DMS79 treated with DMSO at 0.1 percent for 48 hours (cell line): ENCODE results near the gene MYNN.

ENCODE experiments used
- DNase-seq: peaks from one replicate; lab custom pipeline; 2025; lab: John Stamatoyannopoulos, UW

Gene MYNN

DNA sequence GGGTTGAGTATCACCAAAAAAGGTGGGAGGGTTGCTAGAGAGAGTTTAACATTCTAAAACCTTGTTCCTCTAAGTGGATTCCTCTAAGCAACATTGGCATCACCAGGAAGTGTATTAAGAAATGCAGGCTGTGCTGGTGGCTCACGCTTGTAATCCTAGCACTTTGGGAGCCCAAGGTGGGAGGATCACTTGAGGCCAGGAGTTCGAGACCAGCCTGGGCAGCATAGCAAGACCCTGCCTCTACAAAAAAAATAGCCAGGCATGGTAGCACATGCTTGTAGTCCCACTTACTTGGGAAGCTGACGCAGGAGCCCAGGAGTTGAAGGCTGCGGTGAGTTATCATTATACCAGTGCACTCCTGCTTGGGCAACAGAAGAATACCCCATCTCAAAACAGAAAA, 4.6 kb downstream of the MYNN start:
- no peak for DNase-seq

DNA sequence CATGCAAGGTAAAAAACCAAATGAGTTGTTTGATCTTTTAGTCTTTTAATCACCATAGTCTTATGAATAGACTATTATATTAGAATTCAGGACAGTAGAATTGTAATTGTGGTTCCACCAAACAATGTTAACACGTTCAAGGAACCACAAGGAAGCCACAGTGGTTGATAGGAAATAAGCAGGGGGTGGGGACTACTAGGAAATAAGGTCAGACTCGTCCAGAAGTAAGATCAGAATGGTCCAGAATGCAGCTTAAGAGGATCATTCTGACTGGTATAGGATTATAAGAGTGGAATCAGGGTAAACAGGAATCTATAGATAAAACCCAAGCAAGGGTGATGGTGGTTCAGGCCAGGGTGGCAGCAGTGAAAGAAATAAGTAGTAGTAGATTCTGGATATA, 7.5 kb downstream of the MYNN start:
- no peak for DNase-seq

DNA sequence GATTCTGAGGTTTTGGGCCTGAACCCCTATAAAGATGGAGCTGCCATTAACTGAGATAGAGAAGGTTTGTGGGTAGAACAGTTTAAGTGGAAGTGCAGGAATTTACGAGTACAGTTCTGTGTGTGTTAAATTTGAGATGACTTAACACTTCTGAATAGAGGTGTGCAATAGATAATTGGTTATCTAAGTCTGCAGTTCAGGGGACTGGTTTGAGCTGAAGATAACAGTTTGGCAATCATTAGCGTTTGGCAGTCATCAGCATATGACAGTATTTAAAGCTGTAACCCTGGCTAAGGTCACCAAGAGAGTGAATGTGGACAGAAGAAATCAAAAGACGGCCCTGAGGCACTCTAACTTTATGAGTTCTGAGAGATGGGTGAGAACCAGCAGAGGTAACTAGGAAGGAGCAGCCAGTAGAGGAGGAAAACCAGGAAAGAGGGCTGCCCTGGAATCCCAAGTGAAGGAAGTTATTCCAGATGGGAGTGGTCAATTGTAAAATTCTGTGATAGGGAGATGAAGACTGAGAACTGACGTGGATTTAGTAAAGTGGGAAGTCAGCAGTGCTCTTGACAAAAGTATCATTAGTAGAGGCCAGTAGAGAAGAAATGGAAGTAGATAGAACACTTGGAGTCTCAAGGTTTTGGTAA, 8.1 kb downstream of the MYNN start:
- DNase-seq: no peak

DNA sequence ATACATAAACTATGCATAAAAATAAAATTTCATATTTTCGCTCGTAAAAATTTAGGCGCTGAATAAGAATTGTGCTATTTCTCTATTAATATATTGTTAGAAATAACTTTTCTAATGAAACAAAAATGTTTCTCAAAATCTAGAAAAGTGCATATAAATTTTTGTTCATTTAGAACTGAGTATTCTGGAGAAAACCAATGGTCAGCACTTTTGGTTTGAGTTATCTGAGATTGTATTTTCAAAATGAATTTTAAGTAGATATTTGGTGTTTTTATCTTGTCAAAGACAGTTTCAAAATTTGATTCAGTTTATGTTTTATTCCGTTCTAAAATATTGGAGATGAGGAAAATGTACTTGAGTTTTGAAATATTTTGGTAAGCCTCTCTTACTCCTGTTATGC, 13.9 kb downstream of the MYNN start:
- no peak for DNase-seq

DNA sequence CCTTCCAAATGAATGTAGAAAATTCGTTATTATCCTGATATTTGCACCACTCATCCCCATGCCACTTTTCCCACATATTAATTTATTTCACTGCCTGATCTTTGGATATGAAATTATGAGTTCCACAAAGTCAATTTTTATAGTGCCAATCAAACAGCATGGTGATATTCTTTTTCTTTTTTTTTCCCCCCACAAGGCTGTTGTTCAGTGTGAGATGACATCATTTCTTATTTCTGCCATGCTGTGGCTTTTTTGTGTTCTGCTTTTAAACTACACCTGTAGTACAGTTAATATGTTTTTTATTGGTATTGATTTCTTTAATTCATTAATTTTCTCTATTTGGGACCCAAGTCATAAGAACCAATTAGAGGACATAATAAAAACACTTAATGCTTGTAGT, 14.6 kb downstream of the MYNN start:
- DNase-seq: no peak

DNA sequence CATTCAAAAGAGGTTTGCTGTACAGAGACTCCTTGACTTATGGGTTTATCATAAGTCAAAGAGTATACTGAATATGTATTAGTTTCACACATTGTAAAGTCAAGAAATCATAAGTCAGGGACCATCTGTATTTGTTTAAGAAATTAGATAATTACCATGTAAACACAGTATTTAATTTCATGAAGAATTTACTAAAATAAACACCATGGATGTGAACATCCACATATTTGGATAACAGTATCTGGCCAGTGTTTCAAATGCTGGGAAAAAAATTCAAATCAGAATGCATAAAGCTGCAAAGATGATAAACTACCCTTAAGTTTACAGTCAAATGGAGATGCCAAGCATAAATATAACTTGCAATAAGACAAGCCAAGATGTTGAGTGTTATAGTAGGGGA, 17.0 kb downstream of the MYNN start:
- DNase-seq: no peak

DNA sequence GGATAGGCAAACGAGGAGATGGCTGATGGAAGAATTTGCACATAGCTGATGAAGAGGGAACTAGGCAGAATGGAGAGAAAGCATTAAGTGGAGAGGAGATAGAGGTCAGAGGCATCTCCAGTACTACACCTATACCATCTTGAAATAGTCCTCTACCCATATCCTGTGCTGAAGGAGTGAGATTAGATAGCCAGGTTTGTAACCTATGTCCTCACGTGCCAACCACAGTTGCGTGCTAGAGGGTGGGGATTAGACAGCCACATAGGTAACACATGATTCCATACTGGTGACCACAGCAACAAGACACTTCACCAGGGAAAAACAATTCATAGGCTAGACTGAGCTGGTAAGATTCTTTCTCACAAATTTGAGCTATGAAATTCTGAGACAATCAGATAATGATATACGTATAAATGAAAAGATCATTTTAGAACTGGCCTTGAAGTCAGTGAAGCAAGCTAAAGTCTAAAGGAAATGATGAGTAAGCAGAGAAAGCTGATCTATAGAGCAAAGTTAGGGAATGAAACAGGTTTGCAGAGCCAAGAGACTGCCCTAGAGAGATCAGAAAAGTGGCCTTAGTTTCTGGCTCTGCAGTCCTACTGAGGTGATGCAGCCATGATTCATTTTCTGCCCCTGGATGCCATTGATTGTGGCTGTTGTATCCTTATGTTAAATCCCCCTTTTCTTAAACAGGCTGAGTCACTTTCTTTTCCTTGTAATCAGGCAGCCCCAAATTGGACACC, 17.7 kb downstream of the MYNN start:
- DNase-seq: no peak

DNA sequence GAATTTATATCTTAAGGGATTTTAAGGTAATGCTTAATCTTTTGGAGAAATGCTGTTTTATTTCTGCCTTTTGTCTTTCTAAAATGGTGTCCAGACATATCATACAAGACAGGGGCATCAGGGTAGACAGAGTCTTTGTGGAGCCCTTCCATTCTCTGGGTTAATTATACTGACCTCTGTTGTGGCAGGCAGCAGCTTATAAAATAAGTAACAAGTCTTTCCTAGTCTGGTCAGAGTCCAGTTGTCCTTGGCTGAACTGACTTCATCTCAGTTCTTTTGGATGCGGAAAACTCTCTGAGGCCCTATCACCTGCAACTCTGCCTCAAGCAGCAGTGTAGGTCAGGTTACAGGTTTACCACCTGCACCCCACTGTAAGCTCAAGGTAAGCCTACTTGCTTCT, 19.2 kb downstream of the MYNN start:
- no peak for DNase-seq

DNA sequence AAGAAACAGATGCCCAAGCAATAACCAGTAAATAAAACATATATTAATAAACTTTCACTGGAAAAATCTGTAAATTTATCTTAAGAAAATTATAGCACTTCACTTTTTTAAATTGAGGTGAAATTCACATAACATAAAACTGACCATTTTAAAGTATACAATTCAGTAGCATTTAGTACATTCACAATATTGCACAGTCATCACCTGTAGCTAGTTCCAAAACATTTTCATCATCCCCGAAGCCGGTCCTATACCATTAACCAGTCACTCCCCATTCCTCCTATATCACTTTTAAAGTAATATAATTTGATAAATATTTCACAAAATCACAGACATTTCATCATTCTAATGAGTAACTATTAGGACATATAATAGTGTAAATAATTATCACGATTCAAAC, 31.5 kb downstream of the MYNN start:
- no peak for DNase-seq

DNA sequence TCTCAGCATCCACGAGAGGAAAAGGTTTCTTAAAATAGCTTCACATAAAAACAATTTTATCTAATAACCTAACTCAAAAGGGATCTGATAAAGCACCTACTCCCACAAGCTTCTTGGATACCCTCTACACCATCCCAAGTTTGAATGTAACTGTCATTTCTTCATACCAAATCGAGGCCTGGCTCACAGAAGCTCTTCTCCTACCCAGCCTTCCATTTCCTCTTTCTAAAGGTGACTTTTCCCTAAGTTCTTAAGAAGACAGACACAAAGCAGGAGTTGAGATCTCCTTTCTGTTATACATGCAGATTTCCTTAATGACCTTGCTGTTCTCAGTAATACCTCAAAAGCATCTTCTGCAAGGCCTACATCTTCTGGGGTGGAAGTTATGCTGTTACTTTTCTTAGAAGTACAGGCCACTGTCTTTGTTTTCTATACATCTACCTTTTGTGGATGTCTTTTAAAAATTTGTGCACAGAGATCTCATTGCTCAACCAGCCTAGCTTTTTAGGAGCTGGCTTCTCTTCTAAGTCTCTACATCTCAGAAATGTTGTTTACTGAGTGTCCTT, 36.1 kb downstream of the MYNN start:
- no peak for DNase-seq

DNA sequence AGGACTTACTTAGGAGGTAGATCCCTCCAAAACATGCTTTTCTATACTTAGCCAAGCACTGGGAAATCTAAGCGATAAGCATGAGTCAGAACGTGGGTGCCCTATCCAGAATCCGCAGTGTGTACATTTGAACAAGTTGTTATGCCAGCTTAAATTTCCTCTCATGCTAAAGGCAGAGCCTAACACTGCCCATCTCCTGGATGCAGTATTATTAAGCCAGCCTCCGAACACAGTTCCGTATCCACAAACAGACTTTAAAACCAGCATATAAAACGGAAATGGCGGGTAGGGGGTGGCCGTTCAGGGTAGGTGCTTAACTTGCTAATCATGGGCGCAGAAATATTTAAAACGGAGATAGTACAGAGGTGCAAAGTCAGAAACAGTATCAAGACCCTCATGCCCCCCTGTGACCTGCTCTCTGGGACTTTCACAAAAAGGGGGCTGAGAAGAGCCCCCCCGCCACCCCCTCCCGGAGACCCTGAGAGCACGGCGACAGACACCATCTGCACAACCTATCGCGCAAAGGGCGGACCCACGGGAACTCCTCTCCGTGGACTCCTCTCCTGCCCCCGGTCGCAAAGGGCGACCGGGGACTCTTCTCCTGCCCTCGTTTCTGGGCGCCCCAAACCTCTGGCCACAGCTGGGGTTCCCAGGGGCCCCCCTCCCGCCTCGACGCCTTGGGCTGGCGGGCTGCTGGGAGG, 38.6 kb downstream of the MYNN start:
- DNase-seq: peak; percentile 86

DNA sequence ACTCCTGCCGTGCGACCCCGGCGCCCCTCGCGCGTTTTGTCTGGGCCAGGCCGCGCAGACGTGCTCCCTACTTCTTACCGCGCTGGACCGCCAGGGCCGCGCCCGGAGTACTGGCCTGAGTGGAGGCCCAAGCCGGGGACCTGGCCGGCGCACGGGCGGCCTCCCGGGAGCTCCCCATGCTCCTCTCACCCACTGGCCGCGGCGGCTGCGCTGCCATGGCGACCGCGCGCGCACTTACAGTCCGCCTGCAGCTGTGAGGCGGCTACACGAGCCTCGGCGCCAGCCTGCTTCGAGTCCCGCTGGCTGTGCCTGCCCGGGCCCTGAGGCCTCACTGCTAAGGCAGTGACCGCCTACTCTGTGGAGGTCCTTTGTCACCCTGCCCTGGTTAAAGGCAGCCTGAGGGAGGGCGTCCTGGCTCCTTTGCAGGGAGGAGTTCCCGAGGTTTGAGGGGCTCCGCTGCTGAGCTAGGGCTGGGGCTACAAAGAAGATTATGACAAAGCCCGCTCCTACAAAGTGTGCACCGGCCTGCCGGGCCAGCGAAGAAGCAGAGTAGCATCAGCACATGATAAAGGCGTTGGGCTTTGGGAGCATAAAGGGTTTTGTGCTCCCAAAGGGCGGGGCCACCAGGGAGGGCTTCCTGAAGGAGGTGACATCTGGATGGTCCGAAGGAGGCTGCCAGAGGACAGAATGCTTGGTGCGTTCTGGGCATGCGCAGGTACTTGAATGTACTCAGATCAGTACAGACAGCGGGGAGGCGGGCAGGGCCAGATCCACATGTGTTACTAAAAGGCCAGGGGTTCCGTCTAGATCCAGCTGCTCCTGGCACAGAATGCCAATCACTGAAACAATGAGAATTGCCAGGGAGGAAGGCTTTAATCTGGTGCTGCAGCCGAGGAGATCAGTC, 39.4 kb downstream of the MYNN start, which contains the start of the genes LRRC34 and LRRIQ4:
TSS of gene LRRC34 (minus strand) at position 573 of the 904 bp plus-strand sequence. CDS start at position 217, 356 bp downstream.
TSS of gene LRRIQ4 (plus strand) at position 539 of the 904 bp plus-strand sequence. CDS start 9,052 bp downstream, outside the sequence.
- DNase-seq: peak; percentile 91

DNA sequence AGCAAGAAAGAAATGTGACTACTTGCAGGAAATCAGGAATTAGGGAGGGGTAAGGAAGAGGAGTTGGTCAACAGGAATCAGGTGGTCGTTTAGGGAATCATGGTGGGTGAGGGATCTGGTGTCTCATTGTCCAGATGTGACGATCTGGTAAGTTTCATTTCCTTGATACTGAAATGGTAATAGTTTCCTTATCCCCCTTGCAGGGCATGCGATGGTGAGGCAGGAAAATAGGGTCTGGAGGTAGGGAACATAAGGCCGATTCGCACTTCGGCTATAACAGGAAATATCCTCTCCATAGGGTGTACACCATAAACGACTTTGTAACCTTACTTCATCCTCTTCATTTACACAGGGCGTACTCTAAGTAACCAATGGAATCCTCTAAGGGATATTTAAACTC, 40.1 kb downstream of the MYNN start:
- DNase-seq: no peak

DNA sequence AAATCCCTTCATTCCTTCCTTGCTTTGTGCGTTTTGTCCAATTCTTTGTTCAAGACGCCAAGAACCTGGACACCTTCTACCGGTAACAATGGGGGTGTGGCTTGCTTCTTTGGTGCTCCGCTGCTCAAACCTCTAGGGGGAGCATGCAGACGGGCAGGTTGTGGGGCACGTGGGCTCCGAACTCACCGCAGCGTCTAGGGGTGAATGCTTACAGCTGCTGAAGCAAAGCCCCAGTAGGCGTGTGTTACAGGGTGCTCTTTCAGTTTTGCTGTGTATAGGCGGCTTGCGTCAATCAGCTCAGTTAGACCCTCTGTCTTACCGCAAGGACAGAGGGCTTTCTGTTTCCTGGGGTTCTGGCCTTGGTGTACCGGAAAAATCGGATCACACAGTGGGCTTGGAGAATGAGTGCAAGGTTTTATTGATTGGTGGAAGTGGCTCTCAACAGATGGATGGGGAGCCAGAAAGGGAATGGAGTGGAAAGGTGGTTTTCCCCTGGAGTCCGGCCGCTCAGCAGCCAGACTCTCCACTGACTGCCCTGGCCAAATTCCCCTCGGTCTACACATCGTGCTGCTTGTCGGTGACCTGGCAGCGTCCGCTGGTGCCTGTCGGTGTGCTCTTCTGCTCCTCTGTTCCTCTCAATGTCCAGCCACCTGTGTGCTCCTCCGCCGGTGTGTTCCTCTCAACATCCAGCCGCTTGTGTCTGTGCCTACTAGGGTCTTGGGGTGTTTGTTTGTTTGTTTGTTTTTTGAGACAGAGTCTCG, 40.7 kb downstream of the MYNN start:
- DNase-seq: peak; percentile 84

DNA sequence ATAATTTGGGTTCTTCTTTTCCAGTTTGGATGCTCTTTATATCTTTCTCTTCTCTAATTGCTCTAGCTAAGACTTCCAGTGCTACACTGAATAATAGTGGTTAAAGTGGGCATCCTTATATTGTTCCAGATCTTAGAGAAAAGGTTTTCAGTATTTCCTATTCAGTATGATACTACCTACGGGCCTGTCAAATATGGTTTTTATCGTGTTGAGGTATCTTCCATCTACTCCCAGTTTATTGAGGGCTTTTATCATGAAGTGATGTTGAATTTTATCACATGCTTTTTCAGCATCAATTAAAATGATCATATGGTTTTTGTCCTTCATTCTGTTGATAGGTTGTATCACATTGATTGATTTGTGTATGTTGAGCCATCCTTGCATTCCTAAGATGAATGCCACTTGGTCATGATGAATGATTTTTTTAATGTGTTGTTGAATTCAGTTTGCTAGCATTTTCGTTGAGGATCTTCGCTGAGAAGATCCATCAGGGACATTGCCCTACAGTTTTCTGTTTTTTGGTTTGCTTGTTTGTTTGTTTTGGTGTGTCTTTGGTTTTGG, 42.5 kb downstream of the MYNN start:
- no peak for DNase-seq

DNA sequence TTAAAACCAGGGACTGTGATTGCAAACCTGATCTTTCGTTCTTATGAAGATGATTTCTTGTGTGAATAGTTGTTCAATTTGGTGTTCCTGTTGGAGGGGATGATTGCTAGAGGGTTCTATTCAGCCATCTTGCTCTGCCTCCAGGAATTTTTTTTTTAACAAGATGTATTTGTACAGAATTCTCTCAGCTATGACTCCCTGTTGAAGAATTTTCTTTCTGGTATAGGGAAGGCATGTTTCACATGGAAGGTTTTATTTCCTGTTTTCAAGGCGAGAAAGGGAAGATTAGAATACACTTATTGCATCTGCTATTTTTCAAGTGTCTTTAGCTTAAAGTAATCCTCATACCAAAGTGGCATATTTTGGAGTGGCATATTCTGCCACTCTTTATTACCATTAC, 45.1 kb downstream of the MYNN start:
- DNase-seq: no peak

DNA sequence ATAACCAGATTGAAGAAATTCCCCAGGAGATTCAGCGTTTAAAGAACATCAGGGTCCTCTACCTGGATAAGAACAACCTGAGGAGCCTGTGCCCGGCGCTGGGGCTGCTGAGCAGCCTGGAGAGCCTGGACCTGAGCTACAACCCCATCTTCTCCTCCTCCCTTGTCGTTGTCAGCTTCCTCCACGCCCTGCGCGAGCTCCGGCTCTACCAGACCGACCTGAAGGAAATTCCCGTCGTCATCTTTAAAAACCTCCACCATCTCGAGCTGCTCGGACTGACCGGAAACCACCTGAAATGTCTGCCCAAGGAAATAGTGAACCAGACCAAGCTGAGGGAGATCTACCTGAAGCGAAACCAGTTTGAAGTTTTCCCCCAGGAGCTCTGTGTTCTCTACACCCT, 48.9 kb downstream of the MYNN start:
- DNase-seq: peak; percentile 77

DNA sequence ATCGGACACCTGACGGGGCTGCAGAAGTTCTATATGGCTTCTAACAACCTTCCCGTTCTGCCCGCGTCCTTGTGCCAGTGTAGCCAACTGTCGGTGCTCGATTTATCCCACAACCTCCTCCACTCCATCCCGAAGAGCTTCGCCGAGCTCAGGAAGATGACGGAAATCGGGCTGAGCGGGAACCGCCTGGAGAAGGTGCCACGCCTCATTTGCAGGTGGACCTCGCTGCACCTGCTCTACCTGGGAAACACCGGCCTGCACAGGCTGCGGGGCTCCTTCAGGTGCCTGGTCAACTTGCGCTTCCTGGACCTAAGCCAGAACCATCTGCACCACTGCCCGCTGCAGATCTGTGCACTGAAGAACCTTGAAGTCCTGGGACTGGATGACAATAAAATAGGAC, 49.3 kb downstream of the MYNN start:
- DNase-seq: peak; percentile 82

DNA sequence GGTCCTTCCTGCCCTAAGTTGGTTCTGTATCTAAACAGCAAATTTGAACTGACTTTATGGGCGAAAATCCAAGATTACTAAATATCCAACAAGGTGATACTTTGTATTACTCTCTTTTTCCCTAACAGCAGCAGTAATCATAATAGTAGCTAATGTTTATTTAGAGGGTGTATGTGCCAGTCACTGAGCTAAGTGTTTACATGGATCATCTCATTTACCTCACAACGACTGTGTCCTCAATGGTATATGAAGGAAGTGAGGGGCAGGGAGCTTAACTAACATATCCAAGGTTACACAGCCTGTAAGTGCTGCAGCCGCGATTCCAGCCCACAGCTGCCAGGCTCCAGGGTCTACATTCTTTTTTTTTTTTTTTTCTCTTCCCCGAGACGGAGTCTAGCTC, 49.8 kb downstream of the MYNN start:
- DNase-seq: peak; percentile 82

DNA sequence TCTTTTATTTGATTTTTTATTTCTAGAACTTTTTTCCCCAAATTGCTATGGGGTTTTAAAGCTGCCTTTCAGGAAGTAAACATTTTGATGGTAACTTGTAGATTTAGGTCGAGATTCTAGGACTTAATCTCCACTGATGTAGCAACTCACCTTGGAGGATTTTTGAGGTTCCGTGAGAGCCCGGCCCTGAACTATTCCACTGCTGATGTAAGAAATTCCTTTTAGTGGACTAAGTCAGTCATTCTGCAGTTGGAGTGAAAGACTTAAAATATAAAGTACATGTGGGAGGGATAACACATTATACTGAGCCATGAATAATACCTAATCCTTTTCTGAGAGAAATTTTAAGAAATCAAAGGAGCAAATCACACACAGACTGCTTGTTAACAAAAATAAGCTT, 52.1 kb downstream of the MYNN start:
- DNase-seq: no peak

DNA sequence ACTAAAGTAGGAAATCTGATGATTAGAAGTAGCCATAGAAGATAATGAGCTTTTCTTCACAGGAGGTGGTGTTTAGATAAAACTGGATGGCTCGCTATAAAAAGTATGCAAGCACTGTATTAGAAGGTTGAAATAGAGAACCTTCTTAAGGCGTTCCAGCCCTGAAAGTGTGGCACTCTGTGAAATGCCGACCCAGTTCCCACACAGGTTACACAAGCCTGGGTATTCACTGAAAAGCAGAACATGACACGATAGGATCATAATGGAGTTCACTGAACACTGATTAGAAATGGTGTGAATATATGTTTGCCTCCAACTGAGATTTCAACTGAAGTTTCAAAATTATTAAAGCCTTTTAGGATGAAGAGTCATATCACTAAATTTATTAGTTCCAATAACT, 54.5 kb downstream of the MYNN start:
- no peak for DNase-seq
